HG03135 (cell line): Measurements from ENCODE around the gene MTUS2.
A peak's percentile ranks its signal among the peaks of the same experiment; 100 is the strongest.
"Not testable (repeated sequence)": the region's sequence is repeated elsewhere in the genome, so short reads cannot be mapped to it uniquely, and the experiment has no call there.

ENCODE experiments used
- ATAC-seq: cut with Tn5 transposase; IDR thresholded peaks from one replicate; pipeline ENCODE4 v1.9.1; 2021; ENCODE audit warnings: mild to moderate bottlenecking, moderate library complexity; ENCODE audit not compliant: unreplicated experiment

The MTUS2 gene

GRCh38 chr13:29294821-29295220, 474.7 kb downstream of the MTUS2 start:
- ATAC-seq = no peak

DNA sequence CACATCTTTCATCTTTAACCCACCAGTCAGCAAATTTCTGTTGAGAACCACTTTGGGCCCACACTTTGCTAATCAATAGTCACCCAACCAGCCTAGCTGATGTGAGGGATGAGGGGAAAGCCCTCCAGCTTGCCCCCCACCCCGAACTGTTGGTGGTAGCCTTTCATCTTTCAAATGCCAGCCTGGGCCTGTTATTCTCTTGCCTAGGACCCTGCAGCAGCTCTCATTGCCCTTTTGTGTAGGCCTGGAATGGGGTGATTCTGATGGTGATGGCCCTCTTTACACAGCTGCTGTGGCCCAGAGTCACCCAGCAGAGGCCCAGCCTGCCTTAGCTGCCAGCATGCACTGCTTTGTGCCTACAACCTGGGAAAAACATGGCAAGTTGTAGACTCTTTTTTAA, 480.9 kb downstream of the MTUS2 start:
- no peak for ATAC-seq

GRCh38 chr13:29304148-29304547, 484.0 kb downstream of the MTUS2 start:
- no peak for ATAC-seq

GRCh38 chr13:29310806-29311205, 490.7 kb downstream of the MTUS2 start:
- no peak for ATAC-seq

DNA sequence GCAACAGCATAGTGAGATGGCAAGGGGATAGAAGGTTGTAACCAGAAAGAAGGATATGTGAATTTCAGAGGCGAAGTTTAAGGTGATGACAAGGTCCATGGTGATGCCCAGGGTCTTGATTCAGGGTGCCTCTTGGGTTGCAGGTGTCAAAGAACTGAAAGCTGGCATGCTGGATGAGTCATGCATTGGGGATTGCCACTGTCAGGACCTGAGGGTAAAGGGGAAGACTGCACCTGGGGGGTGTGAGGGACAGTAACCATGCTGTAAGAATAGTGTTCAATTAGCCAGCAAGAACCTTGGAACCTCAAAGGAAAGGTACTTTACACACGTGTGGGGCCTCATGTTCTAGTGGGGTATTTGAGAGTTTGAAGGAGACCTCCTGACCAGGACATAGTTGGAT, 495.7 kb downstream of the MTUS2 start:
- no peak for ATAC-seq

DNA sequence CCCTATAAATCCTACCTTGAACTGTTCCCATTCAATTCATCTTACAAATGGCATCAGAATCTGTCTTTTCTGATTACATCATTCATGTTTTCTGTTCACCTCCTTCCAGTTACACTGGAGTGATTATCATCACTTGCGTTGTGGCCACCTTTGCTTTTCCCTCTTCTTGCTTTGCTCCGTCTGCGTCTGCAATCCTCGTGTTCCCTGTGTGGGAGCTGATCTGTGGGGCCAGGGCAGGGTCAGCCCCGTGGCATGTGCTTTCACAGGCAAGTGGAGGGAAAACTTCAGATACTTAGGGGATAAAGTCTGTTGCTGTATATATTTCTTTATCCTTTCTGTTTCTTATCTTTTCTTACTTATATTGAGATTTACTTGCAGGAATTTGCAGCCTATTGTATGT, 497.7 kb downstream of the MTUS2 start:
- ATAC-seq = no peak

DNA sequence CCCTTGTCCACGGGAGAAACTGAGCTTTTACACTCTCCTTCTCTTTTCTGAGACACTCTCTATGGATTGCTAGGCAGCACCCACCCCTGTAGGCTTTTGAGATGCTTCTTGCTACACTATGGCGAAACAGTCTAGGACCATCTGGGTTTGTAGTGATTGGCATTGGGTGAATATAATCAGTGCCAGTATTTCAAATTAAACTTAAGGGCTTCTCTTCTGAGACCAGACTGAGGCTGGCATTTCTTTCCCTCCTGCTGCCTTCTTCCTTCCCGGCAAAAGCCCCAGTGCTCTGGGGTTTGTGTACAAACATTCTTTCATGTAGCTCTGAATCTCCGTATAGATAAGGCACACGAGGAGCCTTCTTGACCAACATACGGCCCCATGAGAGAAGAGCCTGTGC, 498.6 kb downstream of the MTUS2 start:
- no peak for ATAC-seq

DNA sequence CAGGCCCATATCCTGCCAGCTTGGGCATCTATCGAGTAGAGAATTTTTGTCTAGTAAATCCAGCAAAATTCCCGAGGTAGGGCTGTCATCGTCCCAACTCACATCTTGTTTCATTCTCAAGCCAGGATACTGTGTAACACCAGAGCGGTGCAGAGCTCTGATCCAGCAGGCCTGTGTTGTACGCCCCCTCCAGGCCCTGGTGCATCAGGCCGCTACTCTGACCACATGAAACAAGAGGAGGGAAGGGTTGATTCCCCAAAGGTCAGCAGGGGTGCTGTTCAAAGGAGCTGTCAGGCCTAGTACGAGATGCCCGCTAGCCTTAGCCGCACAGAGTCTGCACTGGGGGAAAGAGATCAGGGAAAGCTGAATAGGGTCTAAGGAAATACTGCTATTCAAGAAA, 499.3 kb downstream of the MTUS2 start:
- ATAC-seq = no peak

GRCh38 chr13:29323954-29324353, 503.8 kb downstream of the MTUS2 start:
- ATAC-seq = no peak

DNA sequence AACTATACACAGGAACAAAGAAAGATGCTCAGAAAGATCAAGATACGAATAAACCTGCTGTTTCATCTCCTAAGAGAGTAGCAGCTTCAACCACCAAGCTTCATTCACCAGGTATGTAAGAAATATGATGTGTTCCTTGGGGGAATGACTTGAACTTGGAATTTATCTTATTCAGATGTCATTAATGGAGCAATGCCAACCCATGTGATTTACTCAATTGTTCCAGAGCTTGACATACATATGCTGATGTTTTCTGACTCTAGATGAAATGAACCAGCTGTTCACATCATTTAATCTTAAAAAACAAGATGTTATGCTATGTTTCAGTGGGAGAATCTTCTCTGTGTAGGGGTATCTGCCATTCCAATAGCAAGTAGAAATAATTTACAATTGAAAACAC, 504.5 kb downstream of the MTUS2 start:
- ATAC-seq = no peak

DNA sequence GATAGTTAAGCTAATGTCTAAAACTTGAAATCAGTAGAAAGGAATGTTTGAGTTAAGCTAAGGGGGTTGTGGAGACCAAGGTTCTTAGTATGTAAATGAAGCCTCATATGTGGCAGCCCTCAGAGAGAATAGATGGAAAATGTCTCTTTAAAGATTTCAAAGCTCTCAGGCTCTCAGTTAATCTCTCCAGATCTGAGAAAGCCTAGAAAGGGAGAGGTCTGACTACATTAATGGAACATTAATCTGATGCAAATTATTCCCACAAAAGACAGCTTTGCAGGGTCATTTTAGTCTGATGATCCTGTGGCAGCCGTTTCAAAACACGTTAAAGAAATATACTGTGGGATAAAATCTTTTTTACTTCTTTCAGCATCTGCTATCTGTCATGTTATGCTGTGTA, 508.4 kb downstream of the MTUS2 start:
- no peak for ATAC-seq

DNA sequence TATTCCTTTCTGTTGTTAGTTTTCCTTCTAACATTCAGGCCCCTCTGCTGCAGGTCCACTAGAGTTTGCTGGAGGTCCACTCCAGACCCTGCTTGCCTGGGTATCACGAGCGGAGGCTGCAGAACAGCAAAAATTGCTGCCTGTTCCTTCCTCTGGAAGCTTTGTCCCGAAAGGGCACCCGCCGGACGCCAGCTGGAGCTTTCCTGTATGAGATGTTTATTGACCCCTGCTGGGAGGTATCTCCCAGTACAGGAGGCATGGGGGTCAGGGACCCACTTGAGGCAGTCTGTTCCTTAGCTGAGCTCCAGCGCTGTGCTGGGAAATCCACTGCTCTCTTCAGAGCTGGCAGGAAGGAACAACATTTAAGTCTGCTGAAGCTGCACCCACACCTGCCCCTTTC, 516.2 kb downstream of the MTUS2 start:
- ATAC-seq = no peak

DNA sequence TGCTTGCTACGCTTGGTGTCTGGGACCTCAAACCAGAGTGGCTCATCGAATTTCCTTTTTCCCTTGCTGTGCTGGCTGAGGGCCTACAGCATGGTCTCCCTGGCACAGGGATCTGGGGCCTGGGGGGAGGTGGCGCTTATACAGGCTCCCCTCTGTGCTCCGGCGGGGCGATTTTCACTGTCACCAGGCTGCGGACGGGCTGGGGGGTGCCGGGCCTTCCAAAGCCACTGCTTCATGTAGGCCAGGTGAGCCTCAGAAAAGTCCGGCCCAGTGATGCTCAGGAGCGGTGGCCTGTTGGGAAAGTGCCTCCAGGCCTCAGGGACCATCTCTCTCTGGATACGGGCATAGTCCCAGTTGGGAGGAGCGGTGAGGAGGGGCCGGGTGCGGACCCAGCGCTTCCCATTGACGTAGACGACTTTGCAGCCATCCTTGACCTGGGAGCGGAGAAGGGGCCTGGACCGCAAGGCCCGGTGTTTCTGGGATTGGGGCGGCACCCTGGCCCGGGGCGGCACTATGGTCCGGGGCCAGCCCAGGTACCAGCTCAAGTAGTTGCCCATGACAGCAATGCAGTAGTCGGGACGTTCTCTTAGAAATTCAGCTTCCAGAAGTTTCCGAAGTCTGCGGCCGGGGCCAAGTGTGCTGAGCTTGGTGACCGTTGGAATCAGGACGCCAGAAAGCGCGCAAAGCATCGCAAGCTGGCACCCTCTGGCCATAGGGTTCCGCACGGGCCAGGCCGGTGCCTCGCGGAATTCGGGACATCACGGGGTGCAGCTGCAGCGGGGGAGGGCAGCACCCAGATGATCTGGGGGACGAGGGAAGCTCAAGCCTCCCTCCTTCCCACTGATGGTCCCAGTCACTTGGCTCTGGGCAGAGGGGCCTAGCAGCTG, 519.5 kb downstream of the MTUS2 start:
- ATAC-seq = no peak

DNA sequence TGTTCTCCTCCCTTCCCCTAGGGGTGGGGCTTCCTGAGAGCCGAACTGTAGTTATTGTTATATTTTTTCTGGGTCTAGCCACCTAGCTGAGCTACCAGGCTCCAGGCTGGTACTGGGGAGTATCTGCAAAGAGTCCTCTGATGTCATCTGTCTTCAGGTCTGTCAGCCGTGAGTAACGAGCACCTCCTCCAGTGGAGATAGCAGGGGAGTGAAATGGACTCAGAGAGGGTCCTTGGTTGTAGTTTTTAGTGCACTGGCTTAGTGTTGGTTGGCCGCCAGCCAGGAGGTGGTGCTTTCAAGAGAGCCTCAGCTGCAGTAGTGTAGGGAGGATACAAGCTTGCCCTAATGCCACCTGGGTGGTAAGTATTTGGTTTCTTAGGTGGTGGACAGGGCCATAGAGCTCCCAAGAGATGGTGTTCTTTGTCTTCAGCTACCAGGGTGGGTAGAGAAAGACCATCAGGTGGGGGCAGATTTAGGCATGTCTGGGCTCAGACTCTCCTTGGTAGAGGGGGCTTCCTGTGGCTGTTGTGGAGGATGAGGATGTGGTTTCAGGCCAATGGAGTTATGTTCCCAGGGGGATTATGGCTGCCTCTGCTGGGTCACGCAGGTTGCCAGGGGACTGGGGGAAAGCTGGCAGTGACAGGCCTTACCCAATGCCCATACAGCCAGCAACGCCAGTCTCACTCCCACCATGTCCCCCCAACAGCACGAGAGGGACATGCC, 525.9 kb downstream of the MTUS2 start:
- ATAC-seq = not testable (repeated sequence)

DNA sequence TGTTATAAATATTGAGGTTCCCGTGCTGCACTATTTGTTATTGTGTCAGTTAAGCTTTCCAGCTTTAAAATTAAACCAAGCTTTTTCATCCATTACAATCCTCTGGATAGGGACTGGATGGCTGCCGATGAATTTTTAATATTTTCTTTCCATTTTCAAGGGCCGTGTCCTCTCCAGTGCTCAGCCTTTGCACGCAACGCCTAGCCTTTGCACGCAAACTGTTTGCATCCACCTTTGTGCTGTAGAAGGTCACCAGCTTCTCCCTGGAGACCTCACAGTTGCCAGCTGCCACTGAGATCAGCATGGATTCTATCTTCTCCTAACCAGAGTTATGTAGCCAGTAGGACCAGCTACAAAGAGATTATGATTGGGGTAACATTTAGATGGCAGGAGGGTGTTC, 534.9 kb downstream of the MTUS2 start:
- no peak for ATAC-seq

GRCh38 chr13:29359181-29359580, 539.0 kb downstream of the MTUS2 start:
- no peak for ATAC-seq

- ATAC-seq = no peak
These were observed 541.6 kb downstream of the MTUS2 start for GRCh38 chr13:29361716-29362115.

DNA sequence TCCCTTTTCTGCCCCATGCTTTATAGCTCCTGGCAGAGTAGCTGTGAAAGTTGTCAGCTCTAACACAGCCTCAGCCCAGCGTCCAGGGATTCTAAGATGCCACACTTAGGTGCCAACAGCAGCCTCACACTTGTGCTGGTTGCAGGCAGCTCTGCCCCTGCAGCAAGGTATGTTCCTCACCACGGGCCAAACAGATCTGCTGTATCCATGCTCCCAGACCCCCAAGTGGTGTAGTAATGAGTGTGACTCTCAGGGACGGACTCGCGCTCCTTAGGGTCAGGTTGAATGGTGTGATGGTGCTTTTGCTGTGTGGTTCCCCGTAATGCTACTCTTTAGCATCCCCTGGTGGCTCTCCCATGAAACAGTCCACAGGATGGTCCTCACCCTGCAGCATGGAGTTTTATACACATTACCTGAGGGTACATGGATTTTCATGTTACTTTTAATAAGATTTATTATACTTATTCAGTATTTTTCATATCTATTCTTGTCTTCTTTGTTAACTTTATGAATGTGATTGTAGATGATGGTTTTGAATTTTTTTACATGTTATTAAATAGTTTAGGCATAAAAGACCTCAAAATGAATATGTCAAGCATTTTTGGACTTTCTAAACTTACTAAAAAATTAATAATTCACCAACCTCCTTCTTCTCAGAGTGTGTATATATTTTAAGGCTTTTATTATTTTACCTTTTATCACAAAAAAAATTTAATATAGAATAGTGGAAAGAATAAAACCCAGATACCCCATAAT, 542.9 kb downstream of the MTUS2 start:
- ATAC-seq = peak; percentile 71

- no peak for ATAC-seq
These were observed 549.1 kb downstream of the MTUS2 start for GRCh38 chr13:29369060-29369743.

DNA sequence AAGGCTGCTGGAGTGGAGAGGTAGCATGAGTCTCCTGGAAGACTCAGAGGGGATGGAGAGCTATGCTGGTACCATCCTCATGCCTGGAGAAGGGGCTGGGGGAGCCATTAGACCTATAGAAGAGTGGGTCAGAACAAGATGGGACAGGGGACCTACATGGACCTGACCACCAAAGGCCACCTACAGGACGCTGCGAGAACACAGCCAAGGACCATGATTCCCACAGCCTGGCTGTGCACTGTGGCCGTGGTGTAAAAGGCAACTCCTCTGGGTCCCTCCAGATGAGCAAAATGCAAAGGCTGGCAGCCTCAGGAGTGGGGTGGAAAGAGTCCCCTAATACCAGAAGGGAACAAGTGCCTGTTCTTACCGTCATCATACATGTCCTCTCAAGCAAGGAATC, 559.1 kb downstream of the MTUS2 start:
- ATAC-seq = no peak

DNA sequence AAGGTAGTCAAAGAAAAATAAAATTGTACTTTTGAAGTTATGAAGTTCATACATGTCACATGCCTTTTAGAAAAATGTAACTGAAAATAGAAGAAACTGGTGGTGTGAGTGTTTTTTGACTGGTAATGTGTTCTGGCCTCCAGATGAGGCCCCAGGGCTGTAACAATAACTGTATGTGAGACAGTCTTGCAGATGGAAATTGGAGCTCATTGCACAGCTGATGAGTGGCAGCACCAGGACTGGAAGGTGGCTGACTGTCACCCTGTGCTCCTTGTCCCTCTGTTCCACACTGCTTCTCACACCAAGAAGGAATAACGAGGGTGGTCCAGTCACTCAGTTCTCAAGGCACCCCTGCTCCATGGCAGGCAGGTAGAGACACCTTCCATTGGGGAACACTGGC, 559.7 kb downstream of the MTUS2 start:
- ATAC-seq = no peak
